Colonic mucosa (tissue), 4 donors: Measurements from ENCODE around the gene HSPB6. TPM values are rescaled to one million over a fixed set of nuclear protein-coding genes. Genes with fewer than 3 reads are reported as not detected.
"Not testable (repeated sequence)": the region's sequence is repeated elsewhere in the genome, so short reads cannot be mapped to it uniquely, and the experiment has no call there.

Experiments
- DNase-seq: peaks from one replicate; pipeline ENCODE4 v3.0.0-alpha.2; 2020
- H3K27ac ChIP-seq: fragments of 200-600 bp; one replicate; pipeline ENCODE4 v1.8.0; 2021
- H3K27me3 ChIP-seq: fragments of 200-600 bp; one replicate; pipeline ENCODE4 v1.8.0; 2021
- H3K36me3 ChIP-seq: fragments of 200-600 bp; one replicate; pipeline ENCODE4 v1.8.0; 2021
- H3K4me1 ChIP-seq: fragments of 200-600 bp; one replicate; pipeline ENCODE4 v1.8.0; 2021; ENCODE audit warnings: mild to moderate bottlenecking
- H3K4me3 ChIP-seq: fragments of 200-600 bp; one replicate; pipeline ENCODE4 v1.8.0; 2021
- H3K9ac ChIP-seq, 2 donors: one replicate each; pipeline ENCODE4 v1.7.0; 2013; ENCODE audit warnings: control low read depth in 2 of 2, low read depth in 2 of 2, low read length in 2 of 2
- H3K9me3 ChIP-seq: fragments of 200-600 bp; one replicate; pipeline ENCODE4 v1.8.0; 2021
- intact Hi-C: fragments of 100-400 bp; cut with DNase I; formaldehyde crosslinking; loops from one replicate; pipeline ENCODE4 v1.14.1; 2022
- total RNA-seq, 2 donors: library from RNA; stranded (reverse); fragmentation: NEBNext Ultra II Directional in 1 of 2; extraction: Animal tissue kit (Norgen Biotek cat#: 25700) in 1 of 2; gene quantifications; one replicate each; pipeline ENCODE4 v1.2.1, GENCODE V29; 2021
- TF ChIP-seq, protein P1 (sequence below): fragments of 200-600 bp; IDR thresholded peaks from one replicate; pipeline ENCODE4 v1.8.0; 2022; ENCODE audit warnings: antibody characterized with exemption, mild to moderate bottlenecking
- donor health status: healthy.
- donor health status: DM: no; HTN: no; CAD: no.
- donor health status: DM: no; HTN: no; CAD: no.

Gene HSPB6
- total RNA-seq, 2 donors from 2014 or later = 6.3 to 23.6 TPM

- Histone ChIP-seq H3K36me3 (no peaks in the 10 kb centered on the region), H3K27ac (no peak overlapping the region), H3K9ac (peak overlapping the region in 1 of 2 donors; percentile 19), H3K4me1 (no peaks in the 10 kb centered on the region), H3K27me3 (no peaks in the 10 kb centered on the region), H3K9me3 (no peaks in the 10 kb centered on the region), H3K4me3 (peak overlapping the region; percentile 88)
- TF ChIP-seq, protein P1, sequence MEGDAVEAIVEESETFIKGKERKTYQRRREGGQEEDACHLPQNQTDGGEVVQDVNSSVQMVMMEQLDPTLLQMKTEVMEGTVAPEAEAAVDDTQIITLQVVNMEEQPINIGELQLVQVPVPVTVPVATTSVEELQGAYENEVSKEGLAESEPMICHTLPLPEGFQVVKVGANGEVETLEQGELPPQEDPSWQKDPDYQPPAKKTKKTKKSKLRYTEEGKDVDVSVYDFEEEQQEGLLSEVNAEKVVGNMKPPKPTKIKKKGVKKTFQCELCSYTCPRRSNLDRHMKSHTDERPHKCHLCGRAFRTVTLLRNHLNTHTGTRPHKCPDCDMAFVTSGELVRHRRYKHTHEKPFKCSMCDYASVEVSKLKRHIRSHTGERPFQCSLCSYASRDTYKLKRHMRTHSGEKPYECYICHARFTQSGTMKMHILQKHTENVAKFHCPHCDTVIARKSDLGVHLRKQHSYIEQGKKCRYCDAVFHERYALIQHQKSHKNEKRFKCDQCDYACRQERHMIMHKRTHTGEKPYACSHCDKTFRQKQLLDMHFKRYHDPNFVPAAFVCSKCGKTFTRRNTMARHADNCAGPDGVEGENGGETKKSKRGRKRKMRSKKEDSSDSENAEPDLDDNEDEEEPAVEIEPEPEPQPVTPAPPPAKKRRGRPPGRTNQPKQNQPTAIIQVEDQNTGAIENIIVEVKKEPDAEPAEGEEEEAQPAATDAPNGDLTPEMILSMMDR = no peak
- intact Hi-C loops = no loop called here
- DNase-seq = no peak
Measured at GRCh38 chr19:35775046-35775297, 18.1 kb upstream of the HSPB6 start.

- TF ChIP-seq, protein P1 = no peak
- DNase-seq = no peak
Measured at GRCh38 chr19:35774274-35775045, 17.6 kb upstream of the HSPB6 start.

DNA sequence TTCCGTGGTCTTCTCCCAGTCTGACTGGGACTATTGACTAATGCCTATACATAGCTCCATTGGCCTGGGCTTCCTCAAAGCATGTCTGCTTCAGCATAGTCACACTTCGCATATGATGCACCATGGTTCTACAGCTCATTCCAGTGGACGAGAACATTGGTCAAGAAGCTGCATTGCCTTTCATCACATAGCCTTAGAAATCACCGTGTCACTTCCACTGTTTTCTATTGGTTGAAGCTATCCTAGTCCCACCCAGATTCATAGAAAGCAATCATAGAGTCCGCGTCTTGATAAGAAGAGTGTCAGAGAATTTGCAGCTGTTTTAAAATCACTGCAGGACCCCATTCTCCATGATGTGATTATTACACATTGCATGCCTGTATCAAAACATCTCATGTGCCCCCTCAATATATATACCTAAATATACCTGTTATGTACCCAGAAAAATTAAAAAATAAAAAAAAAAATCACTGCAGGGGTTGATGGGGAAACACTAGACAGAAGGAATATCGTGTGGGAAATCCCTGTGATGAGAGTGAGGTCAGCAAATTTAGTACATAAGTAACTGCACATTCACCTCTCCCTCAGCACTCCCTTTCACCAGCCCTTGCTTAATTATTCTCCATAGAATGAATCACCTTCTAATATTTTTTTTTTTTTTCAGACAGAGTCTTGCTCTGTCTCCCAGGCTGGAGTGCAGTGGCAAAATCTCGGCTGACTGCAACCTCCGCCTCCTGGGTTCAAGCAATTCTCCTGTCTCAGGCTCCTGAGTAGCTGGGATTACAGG, 16.4 kb upstream of the HSPB6 start:
- no peak overlapping the region for H3K27ac ChIP-seq
- no peaks in the 10 kb centered on the region for H3K4me1 ChIP-seq
- H3K9ac ChIP-seq = no peak overlapping the region
- no peak for DNase-seq
- no peaks in the 10 kb centered on the region for H3K27me3 ChIP-seq
- TF ChIP-seq, protein P1 = no peak
- H3K9me3 ChIP-seq = no peaks in the 10 kb centered on the region
- no peak overlapping the region for H3K4me3 ChIP-seq
- intact Hi-C loops = no loop called here
- no peaks in the 10 kb centered on the region for H3K36me3 ChIP-seq

More at GRCh38 chr19:35774274-35775045, 17.6 kb upstream of the HSPB6 start:
- no peaks in the 10 kb centered on the region for H3K36me3 ChIP-seq
- H3K9me3 ChIP-seq = no peaks in the 10 kb centered on the region
- intact Hi-C loops = no loop called here
- H3K9ac ChIP-seq = peak overlapping the region; percentile 19 to 43
- peak overlapping the region; percentile 88 for H3K4me3 ChIP-seq
- H3K27ac ChIP-seq = no peak overlapping the region
- no peaks in the 10 kb centered on the region for H3K4me1 ChIP-seq
- no peaks in the 10 kb centered on the region for H3K27me3 ChIP-seq

DNA sequence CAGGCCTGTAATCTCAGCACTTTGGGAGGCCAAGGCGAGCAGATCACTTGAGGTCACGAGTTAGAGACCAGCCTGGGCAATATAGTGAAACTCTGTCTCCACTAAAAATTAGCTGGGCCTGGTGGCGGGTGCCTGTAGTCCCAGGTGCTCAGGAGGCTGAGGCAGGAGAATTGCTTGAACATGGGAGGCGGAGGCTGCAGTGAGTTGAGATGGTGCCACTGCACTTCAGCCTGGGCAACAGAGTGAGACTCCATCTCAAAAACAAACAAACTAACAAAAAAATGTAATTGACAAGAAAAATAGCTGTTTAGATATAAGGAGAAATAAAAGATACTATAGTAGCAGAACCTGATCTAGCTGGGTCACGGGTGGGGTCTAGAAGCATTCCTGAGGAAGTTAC, 15.5 kb upstream of the HSPB6 start:
- H3K4me3 ChIP-seq, H3K36me3 ChIP-seq, intact Hi-C loops, H3K9me3 ChIP-seq, H3K27ac ChIP-seq, H3K9ac ChIP-seq, DNase-seq, H3K27me3 ChIP-seq, H3K4me1 ChIP-seq: not testable (repeated sequence)

- DNase-seq = no peak
- H3K27ac ChIP-seq = no peak overlapping the region
- no peaks in the 10 kb centered on the region for H3K36me3 ChIP-seq
- TF ChIP-seq, protein P1 = no peak
- H3K9ac ChIP-seq = no peak overlapping the region
- H3K4me3 ChIP-seq = no peak overlapping the region
- intact Hi-C loops = no loop called here
- no peaks in the 10 kb centered on the region for H3K4me1 ChIP-seq
- H3K9me3 ChIP-seq = no peaks in the 10 kb centered on the region
- no peaks in the 10 kb centered on the region for H3K27me3 ChIP-seq
Measured at GRCh38 chr19:35768082-35768421, 11.2 kb upstream of the HSPB6 start.
